ENCODE results near the gene NDFIP2. TPM values are rescaled to one million over a fixed set of nuclear protein-coding genes. Genes with fewer than 3 reads are reported as not detected.

The NDFIP2 gene, protein sequence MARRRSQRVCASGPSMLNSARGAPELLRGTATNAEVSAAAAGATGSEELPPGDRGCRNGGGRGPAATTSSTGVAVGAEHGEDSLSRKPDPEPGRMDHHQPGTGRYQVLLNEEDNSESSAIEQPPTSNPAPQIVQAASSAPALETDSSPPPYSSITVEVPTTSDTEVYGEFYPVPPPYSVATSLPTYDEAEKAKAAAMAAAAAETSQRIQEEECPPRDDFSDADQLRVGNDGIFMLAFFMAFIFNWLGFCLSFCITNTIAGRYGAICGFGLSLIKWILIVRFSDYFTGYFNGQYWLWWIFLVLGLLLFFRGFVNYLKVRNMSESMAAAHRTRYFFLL
- total RNA-seq, result 40.3 and 47.6 TPM in 2 replicates

DNA sequence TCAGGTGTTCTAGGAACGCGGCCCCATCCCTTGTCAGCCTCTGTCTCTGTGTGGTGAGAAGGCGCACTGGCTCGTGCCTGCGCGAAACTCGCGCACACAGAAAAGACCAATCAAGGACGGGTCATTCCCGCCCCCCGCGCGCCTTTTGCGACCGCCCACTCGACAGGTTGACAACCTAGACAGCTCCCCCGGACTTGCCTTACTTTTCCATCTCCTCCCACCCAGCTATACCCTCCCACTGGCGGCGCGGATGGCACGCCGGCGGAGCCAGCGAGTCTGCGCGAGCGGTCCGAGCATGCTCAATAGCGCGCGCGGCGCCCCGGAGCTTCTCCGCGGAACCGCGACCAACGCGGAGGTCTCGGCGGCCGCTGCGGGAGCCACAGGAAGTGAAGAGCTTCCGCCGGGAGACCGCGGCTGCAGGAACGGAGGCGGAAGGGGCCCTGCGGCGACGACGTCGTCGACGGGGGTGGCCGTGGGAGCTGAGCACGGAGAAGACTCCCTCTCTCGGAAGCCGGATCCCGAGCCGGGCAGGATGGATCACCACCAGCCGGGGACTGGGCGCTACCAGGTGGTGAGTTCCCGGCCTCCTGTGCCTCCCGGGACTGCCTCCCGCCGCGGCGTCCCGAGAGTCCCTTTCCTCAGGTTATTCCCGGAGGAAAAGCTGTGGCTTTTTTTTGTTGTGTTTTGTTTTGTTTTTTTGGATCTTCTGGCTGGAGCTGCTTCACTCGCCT lies at the start of gene NDFIP2:
NDFIP2 (plus strand) TSS at position 202 of the 731 bp plus-strand sequence; CDS start at position 251, 49 bp downstream.

Other genes starting within 250 kb of the NDFIP2 start
- 18.9 and 21.9 TPM in 2 replicates for gene RBM26, start 74.9 kb upstream of the NDFIP2 start, total RNA-seq

Measured in regular cardiac myocyte (primary cell).